Adrenal gland (tissue), 5 donors: ENCODE data around the gene AGPS.

Experiments used
- CTCF ChIP-seq, 6 experiments: fragments of 450-650 bp in 4 of 6; fragments of 200-600 bp in 2 of 6; sonication (generic) in 1 of 6; IDR thresholded peaks; 1 replicate in 5 of 6; 2 replicates in 1 of 6; pipeline versions ENCODE4 v1.5.1 to v1.8.0; 2016 to 2021; ENCODE audit warnings: antibody characterized with exemption in 6 of 6, mild to moderate bottlenecking in 2 of 6, moderate library complexity in 1 of 6
- POLR2A ChIP-seq, 2 donors: fragments of 450-650 bp; IDR thresholded peaks; one replicate each; pipeline ENCODE4 v1.6.1; 2017; ENCODE audit warnings: antibody characterized with exemption in 2 of 2, mild to moderate bottlenecking in 2 of 2, moderate library complexity in 1 of 2
- donor health status: DM: no; HTN: no; CAD: no.

- TF ChIP-seq CTCF (IDR thresholded peaks at IDR 0.05): no peak
- TF ChIP-seq POLR2A (IDR thresholded peaks at IDR 0.05): no peak
Measured at GRCh38 chr2:177577075-177577474, 184.5 kb downstream of the AGPS start.
